DMS 273 (cell line): ENCODE results near the gene MLF1.

ENCODE experiments used
- DNase-seq: peaks from one replicate; lab custom pipeline; 2025; ENCODE audit not compliant: unreplicated experiment; lab: John Stamatoyannopoulos, UW

The MLF1 gene

DNA sequence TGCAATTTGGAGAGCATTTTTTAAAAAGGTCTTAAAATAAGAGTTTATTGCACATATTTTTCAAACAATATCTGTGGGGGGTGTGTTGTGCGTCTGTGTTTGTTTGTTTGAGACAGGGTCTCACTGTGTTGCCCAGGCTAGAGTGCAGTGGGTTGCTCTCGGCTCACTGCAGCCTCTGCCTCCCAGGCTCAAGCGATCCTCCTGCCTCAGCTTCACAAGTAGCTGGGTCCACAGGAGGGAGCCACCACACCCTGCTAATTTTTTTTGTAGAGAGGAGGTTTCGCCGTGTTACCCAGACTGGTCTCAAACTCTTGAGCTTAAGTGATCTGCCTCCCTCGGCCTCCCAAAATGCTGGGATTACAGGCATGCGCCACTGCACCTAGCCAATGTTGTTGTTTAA, 2.7 kb downstream of the MLF1 start:
- peak; percentile 17 for DNase-seq

- DNase-seq: no peak
These were observed 3.7 kb downstream of the MLF1 start for GRCh38 chr3:158574646-158575045.

DNA sequence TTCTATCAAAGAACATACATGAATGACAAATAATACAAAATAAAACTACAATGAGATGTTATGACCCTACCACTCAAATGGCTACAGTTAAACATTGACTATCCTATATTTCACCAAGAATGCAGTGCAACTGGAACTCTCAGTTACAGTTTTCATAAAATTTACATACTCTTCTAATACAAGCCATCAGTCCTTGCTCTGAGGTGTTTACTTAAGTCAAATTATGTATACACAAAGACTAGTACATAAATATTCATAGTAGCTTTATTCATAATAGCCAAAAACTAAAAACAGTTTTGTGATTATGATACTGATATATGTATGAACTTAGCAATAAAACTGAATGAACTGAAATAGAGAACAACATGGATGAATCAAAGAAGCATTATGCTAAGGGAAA, 19.2 kb downstream of the MLF1 start:
- DNase-seq: no peak

GRCh38 chr3:158600787-158601186, 29.8 kb downstream of the MLF1 start:
- no peak for DNase-seq

DNA sequence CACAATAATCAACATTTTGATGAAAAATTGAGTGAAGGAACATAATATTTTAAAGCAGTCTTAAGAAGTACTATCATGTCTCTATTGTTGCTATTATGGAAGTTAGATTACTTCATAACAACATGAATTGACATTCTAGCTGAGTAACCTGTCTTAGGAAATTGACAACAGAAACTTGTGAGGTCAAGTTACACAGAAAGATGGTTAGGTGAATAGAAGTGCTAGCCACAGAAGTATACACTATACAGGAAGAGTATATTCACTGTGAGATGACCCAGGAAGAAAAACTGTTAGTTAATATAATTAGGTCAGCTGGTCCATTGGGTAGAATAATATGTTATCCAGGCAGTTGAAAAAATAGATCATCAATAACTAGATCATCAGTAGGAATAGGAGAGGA, 31.2 kb downstream of the MLF1 start:
- no peak for DNase-seq

DNA sequence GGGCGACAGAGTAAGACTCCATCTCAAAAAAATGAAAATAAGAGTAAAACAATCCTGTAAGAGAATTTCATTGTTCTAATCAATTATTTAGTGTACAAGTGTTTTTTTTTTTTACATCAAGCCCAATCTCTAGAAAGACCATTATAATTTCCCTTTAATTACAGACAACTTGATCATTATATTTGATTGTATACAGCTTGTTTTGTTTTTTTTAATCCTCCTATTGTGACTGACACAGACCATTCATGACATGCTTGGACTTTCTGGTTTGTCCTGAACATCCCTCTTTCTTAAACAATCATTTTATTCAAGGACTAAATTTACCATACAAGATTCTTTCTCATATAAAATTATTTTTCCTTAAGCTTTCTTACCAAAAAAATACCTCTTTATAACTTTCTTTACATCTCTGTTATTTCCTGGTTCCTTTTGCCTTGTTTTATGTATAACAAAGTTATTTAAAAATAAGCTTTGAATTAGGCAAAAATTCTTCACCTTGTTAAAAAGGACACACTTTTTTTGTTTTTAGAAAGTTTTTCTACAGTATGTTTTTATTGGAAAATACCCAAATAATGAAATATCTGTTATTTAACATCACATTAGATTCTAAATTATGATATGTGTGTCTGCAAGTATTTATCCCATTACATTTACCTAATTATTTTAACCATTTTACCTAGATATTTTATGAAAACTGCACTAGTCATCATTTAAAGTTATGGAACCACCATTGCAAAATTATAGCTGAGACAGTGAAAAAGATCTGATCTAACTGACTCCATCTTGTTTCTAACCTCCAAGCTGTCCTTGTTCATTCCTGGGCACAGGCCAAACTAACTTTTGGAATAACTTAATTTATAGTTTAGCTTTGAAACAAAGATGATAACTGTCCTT, 47.2 kb downstream of the MLF1 start:
- peak; percentile 11 for DNase-seq

DNA sequence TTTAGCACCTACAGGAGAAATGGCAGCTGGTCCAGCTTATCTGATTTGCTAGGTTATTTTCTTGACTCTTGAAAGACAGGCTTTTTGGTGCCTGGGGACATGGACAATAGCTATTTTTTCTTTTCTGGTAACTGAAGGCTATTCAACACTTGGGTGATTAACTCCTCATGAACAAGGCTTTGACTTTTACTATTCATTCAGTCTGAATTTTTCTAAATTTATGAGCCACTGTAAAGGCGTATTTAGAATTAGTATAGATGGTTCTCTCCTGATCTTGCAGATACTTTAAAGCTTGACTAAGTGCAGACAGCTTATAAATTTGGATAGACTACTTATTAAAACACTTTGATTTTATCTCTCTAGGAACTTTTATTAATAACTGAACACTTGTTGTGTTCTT, 54.9 kb downstream of the MLF1 start:
- no peak for DNase-seq

DNA sequence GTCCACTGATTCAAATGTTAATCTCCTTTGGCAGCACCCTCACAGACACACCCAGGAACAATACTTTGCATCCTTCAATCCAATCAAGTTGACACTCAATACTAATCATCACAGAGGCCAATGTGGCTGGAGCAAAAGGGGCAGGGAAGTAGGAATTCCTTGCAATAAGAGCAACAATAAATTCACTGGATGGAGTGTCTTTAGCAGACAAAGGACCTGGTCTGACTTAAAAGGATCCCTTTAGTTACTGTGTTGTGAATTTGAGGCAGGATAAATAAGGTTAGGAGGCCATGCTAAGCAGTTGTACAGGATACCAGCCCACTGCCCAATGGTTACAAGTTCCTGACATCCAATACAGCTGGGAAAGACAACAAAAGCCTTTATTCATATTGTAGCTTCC, 61.0 kb downstream of the MLF1 start:
- DNase-seq: no peak

DNA sequence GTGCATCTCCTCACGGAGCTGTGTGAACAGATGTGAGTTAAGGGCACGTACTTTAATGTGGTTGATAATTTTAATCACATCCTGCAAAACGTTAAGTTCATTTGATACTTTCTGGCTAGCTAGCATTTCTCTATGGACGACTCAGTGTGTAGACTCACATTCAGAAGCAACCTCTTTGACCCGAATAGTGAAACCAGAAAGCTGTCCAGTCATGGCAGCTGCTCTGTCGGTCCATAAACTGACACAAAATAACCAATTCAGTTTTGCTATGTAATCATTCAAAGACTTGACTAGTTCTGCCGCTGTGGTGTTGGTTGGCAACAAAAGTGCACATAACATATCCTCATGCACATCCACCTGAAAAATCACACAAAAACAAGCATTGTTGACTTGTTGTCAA, 69.7 kb downstream of the MLF1 start:
- DNase-seq: no peak

DNA sequence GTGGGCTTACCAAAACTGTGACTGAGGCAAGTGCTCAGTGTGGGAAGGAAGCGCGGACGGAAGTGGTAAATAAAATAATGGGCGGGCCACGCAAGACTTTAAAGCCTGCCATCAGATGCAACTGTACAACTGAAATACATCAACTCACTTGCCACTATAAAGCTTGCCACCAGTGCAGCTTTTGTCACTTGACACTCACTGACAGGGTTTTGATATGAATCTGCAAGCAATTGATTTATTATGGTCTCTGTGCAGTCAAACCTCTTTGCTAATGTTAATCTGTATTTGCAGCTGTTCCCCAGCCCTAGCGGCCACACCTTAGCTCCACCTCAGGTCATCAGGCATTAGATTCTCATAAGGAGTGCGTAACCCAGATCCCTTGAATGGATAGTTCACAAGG, 71.0 kb downstream of the MLF1 start:
- DNase-seq: no peak

DNA sequence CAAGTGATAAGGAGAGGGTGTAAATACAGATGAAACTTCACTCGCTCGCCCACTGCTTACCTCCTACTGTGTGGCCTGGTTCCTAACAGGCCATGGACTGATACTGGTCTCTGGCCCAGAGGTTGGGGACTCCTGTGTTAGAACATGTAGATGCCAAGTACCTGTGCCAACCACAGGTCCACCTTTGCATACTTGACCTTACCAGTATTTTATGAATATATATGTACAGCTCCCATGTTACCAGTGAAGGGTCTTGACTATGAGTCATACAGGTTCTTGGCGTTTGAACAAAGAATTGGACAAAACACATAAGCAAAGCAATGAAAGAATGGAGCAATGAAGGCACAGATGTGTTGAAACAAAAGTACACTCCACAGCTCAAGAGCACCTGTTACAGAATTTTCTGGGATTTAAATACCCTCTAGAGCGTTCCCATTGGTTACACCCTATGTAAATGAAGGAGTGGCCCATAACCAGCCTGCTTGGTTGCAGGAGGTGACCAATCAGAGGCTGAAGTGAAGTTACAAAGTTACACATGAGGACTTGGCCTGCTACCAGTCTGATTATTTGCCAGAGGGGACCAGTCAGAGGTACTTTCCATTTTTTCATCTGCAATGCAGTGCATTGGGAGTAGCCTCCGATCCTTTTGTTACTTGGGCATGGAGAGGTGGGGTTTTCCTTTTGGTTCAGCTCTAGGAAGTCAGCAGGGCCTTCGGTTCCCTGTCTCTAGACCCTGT, 71.6 kb downstream of the MLF1 start:
- peak; percentile 29 for DNase-seq

DNA sequence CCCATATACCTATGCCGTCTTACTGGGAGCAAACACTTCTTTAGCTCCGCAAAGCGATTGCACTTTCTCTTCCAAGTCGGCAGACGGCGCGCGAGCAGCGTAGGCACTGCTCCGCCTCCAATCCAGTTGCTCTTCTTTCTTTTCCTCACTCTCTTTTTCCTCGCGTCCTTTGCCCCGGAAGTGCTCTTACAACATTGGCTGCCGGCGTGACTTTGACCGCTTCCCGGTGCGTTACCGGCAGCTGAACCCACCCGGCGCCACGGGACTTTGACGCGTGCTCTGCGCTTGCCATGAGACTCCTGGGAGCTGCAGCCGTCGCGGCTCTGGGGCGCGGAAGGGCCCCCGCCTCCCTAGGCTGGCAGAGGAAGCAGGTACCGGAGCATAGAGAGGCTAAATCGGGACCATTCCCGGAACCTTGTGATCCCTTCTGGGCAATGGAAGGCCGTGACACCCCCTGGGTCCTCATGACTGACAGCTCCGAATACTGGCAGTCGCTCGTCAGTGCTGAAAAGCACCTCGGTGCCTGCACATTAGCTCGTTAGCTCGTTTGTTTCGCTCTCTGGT, 73.4 kb downstream of the MLF1 start, which contains the start of gene GFM1:
GFM1 (plus strand) TSS at position 183 of the 564 bp plus-strand sequence; CDS start at position 291, 108 bp downstream.
- DNase-seq: peak; percentile 99

- DNase-seq: no peak
These were observed 78.8 kb downstream of the MLF1 start for GRCh38 chr3:158649791-158650190.

DNA sequence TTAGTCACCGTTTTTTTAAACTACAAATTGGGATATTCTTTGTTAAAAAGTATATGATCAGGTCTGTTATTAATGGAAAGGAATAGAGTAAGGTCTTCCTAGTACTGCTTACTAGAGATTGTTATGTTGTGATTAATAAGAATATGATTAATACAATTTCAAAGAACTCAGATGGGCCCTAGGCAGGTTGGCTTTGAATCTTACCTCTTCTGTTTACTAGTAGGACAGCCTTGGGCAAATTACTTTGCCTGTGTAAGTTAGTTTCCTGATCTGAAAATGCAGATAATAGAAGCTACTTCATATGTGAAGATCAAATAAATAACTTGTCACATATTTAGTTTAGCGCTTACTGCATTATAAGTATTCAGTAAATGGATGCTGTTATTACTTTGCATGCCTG, 80.2 kb downstream of the MLF1 start:
- no peak for DNase-seq

- DNase-seq: no peak
These were observed 81.5 kb downstream of the MLF1 start for GRCh38 chr3:158652463-158652862.
